Activated CD4-positive, alpha-beta T cell treated with anti-CD3 and anti-CD28 coated beads for 4 hours (primary cell): ENCODE results near the gene C10orf71.

Source experiments
- DNase-seq, 2 donors: peaks; one replicate each; pipeline ENCODE4 v3.0.0-alpha.2; 2020

Gene C10orf71

GRCh38 chr10:49273082-49273465 is 25.9 kb upstream of the C10orf71 start:
- no peak for DNase-seq

GRCh38 chr10:49273626-49274025 is 25.3 kb upstream of the C10orf71 start:
- DNase-seq: no peak

- no peak for DNase-seq
Observed at GRCh38 chr10:49274886-49275285, 24.1 kb upstream of the C10orf71 start.

- no peak for DNase-seq
Observed at GRCh38 chr10:49275896-49276295, 23.1 kb upstream of the C10orf71 start.

- DNase-seq: no peak
Observed at GRCh38 chr10:49276596-49276995, 22.4 kb upstream of the C10orf71 start.

GRCh38 chr10:49277973-49278372 is 21.0 kb upstream of the C10orf71 start:
- no peak for DNase-seq

GRCh38 chr10:49278497-49278981 is 20.4 kb upstream of the C10orf71 start:
- DNase-seq: no peak

GRCh38 chr10:49279015-49279880 is 19.7 kb upstream of the C10orf71 start:
- no peak for DNase-seq

- DNase-seq: no peak
Observed at GRCh38 chr10:49280001-49280408, 19.0 kb upstream of the C10orf71 start.

- DNase-seq: no peak
Observed at GRCh38 chr10:49281461-49281860, 17.5 kb upstream of the C10orf71 start.

- DNase-seq: no peak
Observed at GRCh38 chr10:49282306-49282705, 16.7 kb upstream of the C10orf71 start.

- DNase-seq: no peak
Observed at GRCh38 chr10:49282879-49283341, 16.1 kb upstream of the C10orf71 start.

- no peak for DNase-seq
Observed at GRCh38 chr10:49283491-49283890, 15.5 kb upstream of the C10orf71 start.

- DNase-seq: no peak
Observed at GRCh38 chr10:49284356-49284755, 14.6 kb upstream of the C10orf71 start.

GRCh38 chr10:49285232-49285631 is 13.7 kb upstream of the C10orf71 start:
- DNase-seq: no peak

GRCh38 chr10:49286686-49287085 is 12.3 kb upstream of the C10orf71 start:
- DNase-seq: no peak

GRCh38 chr10:49287689-49288340 is 11.2 kb upstream of the C10orf71 start:
- no peak for DNase-seq

- DNase-seq: no peak
Observed at GRCh38 chr10:49288341-49289065, 10.5 kb upstream of the C10orf71 start.

- no peak for DNase-seq
Observed at GRCh38 chr10:49289480-49289879, 9.5 kb upstream of the C10orf71 start.

- DNase-seq: no peak
Observed at GRCh38 chr10:49290131-49290530, 8.8 kb upstream of the C10orf71 start.

GRCh38 chr10:49290607-49291006 is 8.4 kb upstream of the C10orf71 start:
- DNase-seq: no peak

GRCh38 chr10:49292565-49293207 is 6.3 kb upstream of the C10orf71 start:
- no peak for DNase-seq

GRCh38 chr10:49293208-49293603 is 5.8 kb upstream of the C10orf71 start:
- DNase-seq: no peak
